Measurements from ENCODE around the gene MAP9.

DNA sequence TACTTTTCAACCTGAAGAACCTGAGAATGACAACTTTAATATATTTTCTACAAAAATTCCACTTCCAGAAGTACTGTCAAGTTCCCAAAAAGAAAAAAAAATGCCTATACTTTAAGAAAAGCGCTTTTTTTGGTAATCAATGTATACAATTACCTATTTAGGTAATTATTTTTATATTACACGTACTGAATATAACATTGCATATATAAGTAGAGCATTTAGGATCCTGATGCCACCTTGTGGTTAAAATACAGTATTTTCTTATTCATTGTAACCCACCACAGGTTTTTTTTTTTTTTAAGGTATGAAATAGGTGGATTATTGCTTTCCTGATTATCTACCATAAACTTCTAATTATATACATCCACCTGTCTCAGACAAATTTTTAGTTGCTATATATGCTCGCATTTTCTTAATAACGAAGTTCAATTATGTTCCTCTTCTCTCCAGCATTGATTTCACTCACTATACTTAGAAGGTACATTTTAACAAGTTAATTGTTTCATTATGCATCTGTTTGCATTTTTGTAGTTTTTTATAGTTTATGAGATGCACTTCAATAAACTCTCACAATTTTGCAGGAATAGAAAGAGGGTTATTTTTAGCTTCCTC lies 5.2 kb downstream of the MAP9 start:
- no peak for TF ChIP-seq TCF7 (IDR thresholded peaks at IDR 0.05; ENCODE audit: borderline replicate concordance)
- no peak for TF ChIP-seq NFIC (IDR thresholded peaks at IDR 0.05; ENCODE audit: low read depth, low read length)
- no peak for TF ChIP-seq BRCA1 (IDR thresholded peaks at IDR 0.05; ENCODE audit: low read depth, low read length)
- TF ChIP-seq MYC (IDR thresholded peaks at IDR 0.05; ENCODE audit: insufficient read depth, insufficient read length, insufficient replicate concordance, low read length, severe bottlenecking): no peak

Data from GM12878 (cell line).